K562 (cell line): ENCODE results near the gene LEMD3. TPM values are rescaled to one million over a fixed set of nuclear protein-coding genes. Genes with fewer than 3 reads are reported as not detected.
A peak's percentile ranks its signal among the peaks of the same experiment; 100 is the strongest.

Source experiments
- ATAC-seq: fragments of 200-7000 bp; cut with Tn5 transposase; 3 replicates; pipeline ENCODE4 v1.9.1; 2020; ENCODE audit warnings: moderate library complexity
- BruUV-seq: library from RNA; stranded (reverse); fragments of 400-500 nt; replicated peaks from 2 replicates; lab custom pipeline; 2021; lab: Mats Ljungman, UMichigan
- CTCF ChIA-PET: fragments of 300-600 bp; formaldehyde crosslinking; extraction: SDS; loops from one replicate; lab custom pipeline; 2021; ENCODE audit warnings: low intra/inter-chr PET ratio; lab: Yijun Ruan, JAX
- POLR2A ChIA-PET: fragments of 300-600, 350-650 bp; sonication (Branson Sonifier 250); formaldehyde crosslinking; extraction: SDS; loops from one replicate; lab custom pipeline; 2021; ENCODE audit warnings: antibody characterized with exemption, inconsistent platforms; lab: Yijun Ruan, JAX
- DNase-seq, 4 experiments: peaks; one replicate each; pipeline versions ENCODE4 v3.0.0 to v3.0.0-alpha.2; 2011 to 2018; ENCODE audit warnings: low spot score in 3 of 4, mixed read lengths in 3 of 4; ENCODE audit errors: extremely low read depth in 1 of 4
- FAIRE-seq: peaks from 2 replicates; lab custom pipeline; 2011; peaks lifted over from hg19 to GRCh38; lab: Jason Lieb, UNC
- H2AFZ ChIP-seq: 2 replicates; pipeline ENCODE4 v1.6.0; 2011; ENCODE audit warnings: low read depth, low read length, control low read depth, inconsistent platforms
- H3K27ac ChIP-seq: fragments of 200-600 bp; 3 replicates; pipeline ENCODE4 v1.8.0; 2011; ENCODE audit warnings: low read depth, mild to moderate bottlenecking, control low read depth, inconsistent platforms, low read length, moderate library complexity, mixed read lengths; ENCODE audit errors: extremely low read depth
- H3K27me3 ChIP-seq, 2 experiments: fragments of 300-600 bp in 1 of 2; 2 replicates in 1 of 2; 3 replicates in 1 of 2; pipeline versions ENCODE4 v1.6.0 to v1.8.0; 2011; ENCODE audit warnings: inconsistent platforms in 2 of 2, low read length in 2 of 2, mild to moderate bottlenecking in 1 of 2, mixed read lengths in 1 of 2, moderate library complexity in 1 of 2; ENCODE audit not compliant: control insufficient read depth in 2 of 2, insufficient read depth in 2 of 2
- H3K36me3 ChIP-seq: fragments of 300-600 bp; 3 replicates; pipeline ENCODE4 v1.8.0; 2011; ENCODE audit warnings: mild to moderate bottlenecking, low read length, inconsistent platforms; ENCODE audit not compliant: control insufficient read depth, insufficient read depth
- H3K4me1 ChIP-seq, 2 experiments: fragments of 200-600 bp in 1 of 2; replicated peaks in 1 of 2; 2 replicates in 1 of 2; 3 replicates in 1 of 2; pipeline versions ENCODE4 v1.5.1 to v1.8.0; 2011; ENCODE audit warnings: inconsistent platforms in 2 of 2, low read length in 2 of 2, mild to moderate bottlenecking in 1 of 2, mixed read lengths in 1 of 2, moderate library complexity in 1 of 2; ENCODE audit not compliant: control insufficient read depth in 2 of 2, insufficient read depth in 2 of 2
- H3K4me2 ChIP-seq: 2 replicates; pipeline ENCODE4 v1.6.1; 2011; ENCODE audit warnings: low read length, control low read depth, inconsistent platforms, mixed read lengths; ENCODE audit not compliant: insufficient read depth
- H3K4me3 ChIP-seq: fragments of 200-600 bp; sonication (generic), shearing (Covaris generic); 2 replicates; pipeline ENCODE4 v1.5.1; 2016; ENCODE audit warnings: control low read depth, inconsistent platforms
- H3K79me2 ChIP-seq: fragments of 200-600 bp; 3 replicates; pipeline ENCODE4 v1.8.0; 2011; ENCODE audit warnings: low read length, inconsistent platforms; ENCODE audit not compliant: control insufficient read depth, insufficient read depth
- H3K9ac ChIP-seq, 2 experiments: 2 replicates each; pipeline versions ENCODE4 v1.6.0 to v1.6.1; 2011; ENCODE audit warnings: low read depth in 2 of 2, low read length in 2 of 2, control low read depth in 1 of 2, inconsistent platforms in 1 of 2, mild to moderate bottlenecking in 1 of 2, mixed read lengths in 1 of 2; ENCODE audit not compliant: insufficient read depth in 1 of 2
- H3K9me1 ChIP-seq: one replicate; pipeline ENCODE4 v1.6.0; 2011; ENCODE audit warnings: inconsistent platforms, mild to moderate bottlenecking, low read length, moderate library complexity; ENCODE audit not compliant: control insufficient read depth, insufficient read depth
- H3K9me3 ChIP-seq: replicated peaks from 2 replicates; pipeline ENCODE4 v1.5.1; 2011; ENCODE audit warnings: low read depth, low read length, inconsistent platforms; ENCODE audit not compliant: control insufficient read depth, insufficient read depth
- H4K20me1 ChIP-seq: replicated peaks from 2 replicates; pipeline ENCODE4 v1.6.1; 2011; ENCODE audit warnings: low read length, inconsistent platforms, mixed read lengths; ENCODE audit not compliant: control insufficient read depth, insufficient read depth
- ATF3 ChIP-seq, 2 experiments: fragments of 450-650 bp in 1 of 2; sonication (generic) in 1 of 2; formaldehyde crosslinking in 1 of 2; IDR thresholded peaks in 1 of 2; conservative IDR thresholded peaks in 1 of 2; 2 replicates each; pipeline versions ENCODE4 v1.6.1 to v1.8.1; 2016 to 2023; ENCODE audit warnings: mild to moderate bottlenecking in 2 of 2, moderate library complexity in 2 of 2, inconsistent platforms in 1 of 2, missing genetic modification reagents in 1 of 2
- C11orf30 ChIP-seq: fragments of 450-650 bp; IDR thresholded peaks from 2 replicates; pipeline ENCODE4 v1.6.1; 2016; ENCODE audit warnings: low read depth, mild to moderate bottlenecking
- HDAC8 ChIP-seq: fragments of 450-650 bp; IDR thresholded peaks from 2 replicates; pipeline ENCODE4 v1.6.1; 2016; ENCODE audit warnings: mild to moderate bottlenecking, missing genetic modification characterization, moderate library complexity, missing compliant biosample characterization
- MAFG ChIP-seq: fragments of 450-650 bp; conservative IDR thresholded peaks from 2 replicates; pipeline ENCODE4 v1.6.1; 2016; ENCODE audit warnings: missing genetic modification characterization, missing compliant biosample characterization
- MYC ChIP-seq, 2 experiments: fragments of 250-450 bp in 1 of 2; sonication (Bioruptor Pico) in 1 of 2; IDR thresholded peaks; 2 replicates each; pipeline versions ENCODE4 v1.5.1 to v1.6.1; 2012 to 2021; ENCODE audit warnings: low read depth in 2 of 2, borderline replicate concordance in 1 of 2, improper control_type of control experiment in 1 of 2, low read length in 1 of 2, mild to moderate bottlenecking in 1 of 2, moderate library complexity in 1 of 2
- RFX1 ChIP-seq: fragments of 450-650 bp; IDR thresholded peaks from 2 replicates; pipeline ENCODE4 v1.6.1; 2016; ENCODE audit warnings: mild to moderate bottlenecking, moderate library complexity
- STAT6 ChIP-seq: sonication (generic); formaldehyde crosslinking; IDR thresholded peaks from 2 replicates; pipeline ENCODE4 v1.8.1; 2023; ENCODE audit warnings: mild to moderate bottlenecking, missing genetic modification reagents
- ZNF212 ChIP-seq: fragments of 450-650 bp; formaldehyde crosslinking; IDR thresholded peaks from 2 replicates; pipeline ENCODE4 v1.4.0; 2020; ENCODE audit warnings: mild to moderate bottlenecking
- ZNF316 ChIP-seq: fragments of 450-650 bp; IDR thresholded peaks from 2 replicates; pipeline ENCODE4 v1.6.1; 2016
- WGBS: fragments of 100-300 bp; shearing (Covaris generic); methylation state at CpG from one replicate; pipeline ENCODE4 v1.1.6; 2016; ENCODE audit warnings: low coverage, mixed read lengths; ENCODE audit not compliant: insufficient coverage; ENCODE audit errors: missing lambda C conversion rate; 5-methylcytosine and 5-hydroxymethylcytosine counted together
- in situ Hi-C: fragments of 300-500 bp; cut with MboI; formaldehyde crosslinking; loops from 4 replicates; pipeline ENCODE4 v1.15.0; 2018; ENCODE audit warnings: inconsistent platforms, mixed read lengths
- intact Hi-C: fragments of 100-400 bp; cut with micrococcal nuclease; formaldehyde crosslinking; loops from 2 replicates; pipeline ENCODE4 v1.14.2; 2022
- polyA plus RNA-seq, 8 experiments: library from polyadenylated mRNA; depleted of rRNA in 4 of 8; stranded (reverse) in 5 of 8; unstranded in 3 of 8; fragments of >200 nt; fragmentation: Nextera tagmentation in 2 of 8; fragmentation: Illumina TruSeq in 1 of 8; extraction: Ambion mirVana in 2 of 8; extraction: Trizol in 1 of 8; gene quantifications; 2 replicates each; pipeline versions ENCODE4 v1.2.1 to v1.2.3, GENCODE V29; 2011 to 2014; ENCODE audit warnings: inconsistent platforms in 1 of 8, missing spikeins in 1 of 8
- total RNA-seq, 7 experiments: library from RNA; depleted of rRNA in 6 of 7; stranded (reverse); fragments of >200 nt in 6 of 7; fragmentation: Illumina TruSeq in 2 of 7; extraction: Trizol in 2 of 7; gene quantifications; 2 replicates each; pipeline versions ENCODE4 v1.2.1 to v1.2.3, GENCODE V29; 2011 to 2021; ENCODE audit warnings: low replicate concordance in 1 of 7

The LEMD3 gene
- total and polyA plus RNA-seq, 9 of the 15 experiments (the other 6 are each of a cell fraction or from before 2014, with no cell fraction given): 6.8 to 37.4 (median 17.2) TPM

- in situ Hi-C loops (no loop called here), intact Hi-C loops (no loop called here)
- TF ChIP-seq MAFG (tag) (0 out of 2 replicates have a peak, but pooled peaks have one; percentile 28), ZNF316 (peak; percentile 20; the same call in 1 of the 2 replicates), RFX1 (no peak), C11orf30 (peak; percentile 25; the same call in 1 of the 2 replicates), MYC (IDR thresholded peaks at IDR 0.05; ENCODE audit: low read depth, low read length) (no peak), MYC (CRISPR knock-in tag; IDR thresholded peaks at IDR 0.05; ENCODE audit: borderline replicate concordance, low read depth) (no peak), HDAC8 (tag) (no peak), ATF3 (IDR thresholded peaks at IDR 0.05) (peak; percentile 69), ATF3 (CRISPR knock-in tag; conservative IDR thresholded peaks at IDR 0.05) (no peak), STAT6 (no peak), ZNF212 (no peak)
- Histone ChIP-seq H3K79me2 (peaks cover 82% of the 10 kb centered on the region), H3K36me3 (no peaks in the 10 kb centered on the region; the same call in 2 of the 3 replicates), H3K9ac (no peak overlapping the region), H3K9me3 (no peaks in the 10 kb centered on the region), H3K27me3 (no peaks in the 10 kb centered on the region), H3K4me1 (peaks cover 0 to 12% of the 10 kb centered on the region in 2 experiments; a peak in 3 of 5 replicates), H2AFZ (no peak overlapping the region), H3K27ac (no peak overlapping the region), H3K4me2 (no peak overlapping the region), H3K4me3 (no peak overlapping the region), H4K20me1 (peaks cover 9% of the 10 kb centered on the region; the same call in 1 of the 2 replicates), H3K9me1 (peaks cover 7% of the 10 kb centered on the region)
- WGBS: 60% methylated on average over 2 of the region's 2 CpGs
- no peak for DNase-seq
- ChIA-PET POLR2A (interaction anchor here (0.9 to 2.5 kb wide), 3 partner anchors 10 to 40 kb away, joined by 3 to 8 read pairs (median 3); no protein-coding TSS in a partner anchor), CTCF (no interaction called here)
- peak; percentile 52; the same call in 2 of the 3 replicates for ATAC-seq
- no TSS peak for BruUV-seq
- FAIRE-seq: no peak
Observed at GRCh38 chr12:65195387-65196055, 26.1 kb downstream of the LEMD3 start.
